ENCODE results near the gene HHIP.
A peak's percentile ranks its signal among the peaks of the same experiment; 100 is the strongest.

The HHIP gene

DNA sequence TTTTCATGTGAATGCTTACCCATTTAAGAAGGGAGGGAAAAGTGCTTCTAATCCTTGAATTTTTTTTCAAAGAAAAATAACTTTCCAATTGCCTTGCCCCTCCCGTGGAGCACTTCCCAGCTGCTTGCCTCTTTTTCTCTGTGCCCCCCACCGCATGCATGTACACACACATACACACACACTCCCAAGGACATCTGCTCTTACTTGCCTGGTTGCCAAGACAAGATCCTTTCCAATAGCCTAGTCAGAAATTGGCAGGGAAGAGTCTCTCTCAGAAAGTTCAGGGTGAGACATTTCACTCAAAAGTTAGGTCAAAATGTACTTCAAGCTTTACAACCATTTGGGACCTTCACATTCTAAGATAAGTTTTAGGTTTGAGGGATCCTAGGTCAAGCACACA is 10.9 kb downstream of the HHIP start:
- DNase-seq (ENCODE audit: low spot score), result no peak

DNA sequence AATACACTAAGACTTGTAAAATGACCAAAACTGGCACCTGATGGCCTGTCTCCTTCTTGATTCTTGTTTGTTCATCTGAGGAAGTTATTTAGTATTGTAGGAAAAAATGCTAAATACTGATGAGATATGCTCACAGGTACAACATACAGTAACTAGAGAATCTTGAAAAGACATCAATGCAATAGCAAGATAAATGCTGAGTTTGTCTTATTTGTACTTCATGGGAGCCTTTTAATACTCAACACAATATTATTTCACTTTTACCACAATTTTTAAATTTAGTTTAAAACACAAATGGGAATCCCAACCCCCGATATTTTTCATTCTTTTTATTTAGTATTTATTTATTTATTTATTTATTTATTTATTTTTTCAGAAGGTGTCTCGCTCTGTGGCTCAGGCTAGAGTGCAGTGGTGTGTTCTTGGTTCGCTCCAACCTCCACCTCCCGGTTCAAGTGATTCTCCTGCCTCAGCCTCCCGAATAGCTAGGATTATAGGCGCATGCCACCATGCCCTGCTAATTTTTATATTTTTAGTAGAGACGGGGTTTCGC is 12.1 kb downstream of the HHIP start:
- DNase-seq (ENCODE audit: low spot score), result no peak

DNA sequence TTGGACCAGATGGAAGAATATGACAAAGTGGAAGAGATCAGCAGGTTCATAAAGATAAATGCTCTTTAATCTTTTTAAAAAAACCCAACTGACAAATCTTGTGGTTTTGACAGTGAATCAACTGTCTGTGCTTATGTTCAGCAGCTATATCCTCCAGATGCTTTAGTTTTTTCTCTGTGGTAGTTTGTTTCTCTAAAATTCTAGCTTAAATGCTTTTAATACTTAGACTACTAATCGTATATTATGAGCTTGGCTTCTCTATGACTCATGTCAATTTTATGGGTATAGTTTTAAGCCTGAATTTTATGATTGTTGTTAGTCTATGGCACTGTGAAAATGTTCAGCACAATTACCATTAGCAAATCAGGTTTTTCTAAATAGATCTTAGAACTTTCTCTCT is 12.9 kb downstream of the HHIP start:
- DNase-seq (ENCODE audit: low spot score), result no peak

DNA sequence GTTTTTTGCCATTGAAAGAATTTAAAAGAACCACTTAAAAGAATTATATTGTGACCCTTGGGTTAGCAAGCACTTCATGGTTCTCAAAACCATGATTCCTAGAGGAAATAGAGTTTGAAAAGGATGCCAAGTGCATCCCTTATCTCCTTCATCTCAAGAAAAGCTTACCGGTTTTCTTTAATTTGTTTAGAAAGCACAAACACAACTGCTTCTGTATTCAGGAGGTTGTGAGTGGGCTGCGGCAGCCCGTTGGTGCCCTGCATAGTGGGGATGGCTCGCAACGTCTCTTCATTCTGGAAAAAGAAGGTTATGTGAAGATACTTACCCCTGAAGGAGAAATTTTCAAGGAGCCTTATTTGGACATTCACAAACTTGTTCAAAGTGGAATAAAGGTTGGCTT is 13.5 kb downstream of the HHIP start:
- no peak for DNase-seq (ENCODE audit: low spot score)

DNA sequence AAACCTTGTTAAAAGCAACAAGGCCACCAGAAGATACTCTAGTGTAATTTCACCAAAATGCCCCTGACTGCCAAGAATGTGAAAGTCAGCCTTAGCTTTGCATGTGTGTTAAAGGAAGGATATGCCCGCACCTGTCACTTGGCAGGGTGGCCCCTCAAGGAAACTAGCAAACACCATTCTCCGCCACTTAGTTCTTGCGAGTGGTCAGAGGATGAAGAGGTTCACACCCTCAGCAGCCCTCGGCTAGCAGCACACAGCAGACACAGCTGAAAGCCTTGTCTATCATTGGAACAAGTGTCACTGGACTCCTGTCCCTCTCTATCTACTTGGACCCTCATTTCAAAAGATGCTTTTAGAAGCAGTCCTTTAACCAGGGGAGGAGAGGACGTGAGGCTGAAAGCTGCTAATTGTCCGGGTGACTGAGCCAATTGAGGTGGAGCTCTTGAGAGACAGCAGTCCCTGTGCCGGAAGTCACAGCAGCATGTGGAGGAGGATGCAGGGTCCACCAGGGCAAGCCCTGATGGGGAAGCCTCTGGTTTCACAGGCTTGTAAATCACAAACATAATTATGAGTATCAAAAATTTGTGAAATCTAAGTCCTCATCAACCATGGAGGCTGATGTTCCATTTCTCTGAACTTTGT is 18.0 kb downstream of the HHIP start:
- no peak for DNase-seq (ENCODE audit: low spot score)

DNA sequence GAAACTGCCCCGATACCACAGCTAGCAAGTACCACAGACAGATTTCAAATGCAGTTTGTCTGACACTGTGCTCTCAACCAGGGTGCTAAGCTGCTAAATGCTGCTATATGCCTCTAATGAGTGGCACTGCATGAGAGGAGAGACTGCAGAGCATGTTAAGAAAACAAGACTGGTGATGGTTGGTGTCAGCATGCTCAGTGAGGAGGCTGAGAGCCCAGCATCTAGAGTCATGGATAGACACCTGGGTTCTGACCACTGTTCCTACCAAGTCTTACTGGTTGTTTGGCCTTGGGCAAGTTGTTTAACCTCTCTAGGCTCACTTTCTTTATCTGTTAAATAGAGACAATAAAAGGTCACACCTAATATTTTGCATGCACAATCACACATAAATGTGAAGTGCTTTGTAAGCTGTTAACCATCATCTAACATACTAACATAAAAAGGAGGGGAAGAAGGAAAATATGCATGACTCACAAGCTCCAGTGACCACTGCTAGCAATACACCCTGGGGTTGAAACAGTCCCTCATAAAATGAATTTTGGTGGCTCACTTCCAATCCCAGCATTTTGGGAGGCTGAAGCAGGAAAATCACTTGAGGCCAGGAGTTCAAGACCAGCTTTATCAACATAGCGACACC is 20.7 kb downstream of the HHIP start:
- DNase-seq (ENCODE audit: low spot score), result peak; percentile 36

DNA sequence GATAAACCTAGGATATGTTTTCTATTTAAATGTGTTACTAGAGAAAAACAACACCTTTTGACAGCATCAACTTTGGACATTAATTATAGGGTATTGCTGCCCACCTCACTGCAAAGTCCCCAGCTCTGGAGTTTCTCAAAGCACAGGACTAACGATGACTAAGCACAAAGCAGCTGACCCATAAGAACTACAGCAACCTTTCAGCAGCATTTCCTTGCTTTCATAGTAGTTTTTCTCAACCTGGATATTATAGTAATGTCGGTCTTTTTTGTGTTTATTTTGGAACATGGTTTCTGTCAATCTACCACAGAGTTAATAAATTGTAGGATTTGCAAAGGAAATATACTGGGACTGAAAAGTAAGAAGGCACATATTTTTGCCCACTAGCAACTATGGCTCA is 21.5 kb downstream of the HHIP start:
- no peak for DNase-seq (ENCODE audit: low spot score)

DNA sequence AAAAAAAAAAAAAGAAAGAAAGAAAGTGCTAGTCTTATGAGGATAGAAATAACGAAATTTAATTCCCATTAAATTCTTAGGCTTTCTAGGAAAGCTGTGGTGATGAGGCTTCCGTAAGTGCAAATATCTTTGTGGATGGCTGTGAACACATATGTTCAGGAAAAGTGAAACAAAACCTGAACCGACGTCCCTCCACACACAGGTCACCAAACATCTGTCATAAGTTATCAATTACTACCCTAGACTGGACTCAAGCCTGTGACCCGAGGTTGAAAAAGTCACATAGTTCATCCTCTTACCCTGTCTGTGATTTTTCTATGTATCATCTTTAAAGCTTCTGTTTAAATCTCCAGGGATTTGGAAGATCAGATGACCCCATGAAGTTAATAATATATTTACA is 24.8 kb downstream of the HHIP start:
- no peak for DNase-seq (ENCODE audit: low spot score)

DNA sequence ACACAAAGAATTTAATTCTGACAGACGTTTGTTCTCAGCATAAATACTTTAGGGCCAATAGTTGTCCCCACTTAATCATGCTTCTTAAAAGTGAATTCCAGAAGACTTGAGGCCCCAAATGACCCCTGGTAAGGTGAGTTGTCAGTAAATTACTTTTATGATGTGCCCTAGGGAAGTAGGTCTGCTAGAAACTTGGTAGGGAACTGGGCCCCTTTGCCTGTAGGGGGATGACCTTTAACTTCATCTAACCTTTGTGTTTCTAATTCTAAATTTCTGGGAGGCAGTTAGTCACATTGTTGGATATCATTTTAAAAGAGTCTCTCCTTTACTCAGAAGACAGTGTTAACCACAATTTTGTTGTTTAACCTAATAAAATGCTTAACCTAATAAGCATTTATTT is 28.8 kb downstream of the HHIP start:
- DNase-seq (ENCODE audit: low spot score), result no peak

DNA sequence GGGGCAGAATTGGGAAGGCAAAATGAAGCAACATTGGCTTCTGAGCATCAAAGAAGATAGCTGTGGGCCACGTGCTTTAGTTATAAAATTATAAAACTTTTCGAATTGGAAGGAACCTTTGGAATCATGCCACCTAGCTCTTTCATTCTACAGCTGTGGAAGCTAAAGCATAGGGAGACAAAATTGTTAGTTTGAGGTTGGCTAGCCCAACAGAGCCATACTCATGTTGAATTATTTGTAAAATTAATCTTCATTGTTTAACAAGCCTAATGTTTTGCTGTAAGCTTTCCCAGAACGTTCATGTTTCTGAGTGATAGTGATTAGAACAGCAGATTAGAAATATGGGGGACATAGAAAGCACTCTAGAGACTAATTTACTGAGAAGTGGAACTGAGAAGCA is 35.9 kb downstream of the HHIP start:
- no peak for DNase-seq (ENCODE audit: low spot score)

DNA sequence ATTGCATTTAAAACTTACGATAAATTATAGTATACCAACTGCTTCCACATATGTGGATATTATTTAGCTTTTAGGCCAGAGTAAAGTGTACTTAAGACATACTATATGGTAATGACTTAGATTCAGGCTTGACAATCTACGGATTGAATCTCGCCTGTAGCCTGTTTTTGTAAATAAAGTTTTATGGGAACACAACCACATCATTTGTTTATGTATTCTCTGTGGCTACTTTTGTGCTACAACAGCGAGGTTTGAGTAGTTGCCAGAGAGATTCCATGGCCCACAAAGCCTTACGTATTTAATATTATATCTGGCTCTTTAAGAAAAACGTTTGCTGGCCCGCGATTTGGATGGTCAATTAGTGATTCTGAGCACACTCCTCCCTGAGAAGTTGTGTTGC is 37.6 kb downstream of the HHIP start:
- DNase-seq (ENCODE audit: low spot score), result no peak

DNA sequence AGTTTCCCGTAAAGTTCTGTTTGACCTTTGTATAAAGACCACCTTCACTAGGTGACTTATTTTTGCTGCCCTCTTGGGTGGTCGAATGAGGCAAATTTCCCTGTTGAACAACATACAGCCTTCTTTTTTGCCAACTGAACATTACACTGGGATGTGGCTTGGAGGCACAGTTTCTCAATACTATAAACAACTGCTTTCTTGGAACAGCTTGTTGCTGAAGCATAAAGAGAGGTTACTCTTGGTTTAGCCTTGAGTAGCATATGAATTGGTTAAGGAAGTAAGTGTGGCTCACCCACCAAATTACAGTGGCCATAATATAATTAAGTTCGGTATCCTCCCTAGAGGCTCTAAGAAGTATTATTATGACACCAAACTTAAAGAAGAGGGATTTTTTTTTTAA is 40.0 kb downstream of the HHIP start:
- no peak for DNase-seq (ENCODE audit: low spot score)

DNA sequence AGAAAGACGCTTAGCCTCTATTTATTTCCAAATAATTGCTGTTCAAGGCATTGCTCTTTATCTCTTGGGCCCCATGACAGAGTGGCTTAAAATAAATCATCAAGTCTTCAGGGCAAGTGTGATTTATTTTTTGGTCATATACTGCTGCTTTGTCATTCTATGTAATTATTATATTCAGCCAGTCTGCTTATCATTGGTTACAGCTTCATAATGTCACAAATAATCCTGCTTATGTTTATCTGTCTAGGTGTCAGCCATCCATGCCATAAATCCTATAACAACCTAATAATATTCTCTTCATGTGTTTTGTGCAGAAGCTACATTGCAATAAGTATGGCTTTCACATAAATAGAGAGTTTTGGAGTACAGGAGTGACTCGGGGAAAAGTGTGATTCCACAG is 41.0 kb downstream of the HHIP start:
- no peak for DNase-seq (ENCODE audit: low spot score)

DNA sequence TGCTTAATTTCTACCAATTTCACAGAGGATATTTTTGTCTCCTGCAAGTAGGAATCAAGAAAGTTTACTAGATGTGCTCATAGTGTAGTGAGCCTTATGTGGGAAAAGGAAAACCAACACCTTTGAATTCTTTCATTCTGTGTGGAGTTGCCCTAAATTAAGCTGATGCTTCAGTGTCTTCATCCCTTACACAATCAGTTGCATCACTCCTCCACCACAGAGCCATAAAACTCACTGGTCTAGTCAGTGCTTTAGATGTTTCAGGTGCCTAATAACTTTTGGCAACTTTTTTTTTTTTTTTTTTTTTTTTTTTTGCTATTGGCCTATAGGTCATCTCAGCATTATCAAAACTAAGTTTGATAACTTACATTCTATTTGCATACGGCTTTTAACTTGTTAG is 41.5 kb downstream of the HHIP start:
- no peak for DNase-seq (ENCODE audit: low spot score)

DNA sequence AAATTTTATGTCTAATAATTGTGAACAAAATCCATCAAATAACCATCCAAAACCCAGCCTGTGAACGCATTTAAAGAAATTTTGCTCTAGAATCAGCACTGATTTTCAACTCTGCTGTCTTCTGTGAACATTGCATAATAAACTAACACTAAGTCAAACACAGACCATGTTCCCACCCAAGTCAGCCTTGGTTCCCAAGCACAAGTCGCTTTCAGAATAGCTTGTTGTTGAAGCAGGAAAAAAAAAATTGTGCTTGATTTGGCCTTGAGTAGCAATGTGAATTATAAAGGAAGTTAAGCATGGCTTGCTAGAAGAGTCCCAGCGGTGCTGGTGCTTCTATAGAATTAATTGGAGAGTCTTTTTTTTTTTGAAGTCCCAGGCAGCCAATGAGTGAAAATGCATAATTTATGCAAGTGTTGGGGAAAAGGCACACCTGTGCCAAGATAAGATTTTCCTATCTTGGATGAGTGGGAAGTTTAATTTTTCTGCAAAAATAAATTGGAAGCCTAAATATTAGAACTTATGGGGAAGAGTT is 42.1 kb downstream of the HHIP start:
- no peak for DNase-seq (ENCODE audit: low spot score)

DNA sequence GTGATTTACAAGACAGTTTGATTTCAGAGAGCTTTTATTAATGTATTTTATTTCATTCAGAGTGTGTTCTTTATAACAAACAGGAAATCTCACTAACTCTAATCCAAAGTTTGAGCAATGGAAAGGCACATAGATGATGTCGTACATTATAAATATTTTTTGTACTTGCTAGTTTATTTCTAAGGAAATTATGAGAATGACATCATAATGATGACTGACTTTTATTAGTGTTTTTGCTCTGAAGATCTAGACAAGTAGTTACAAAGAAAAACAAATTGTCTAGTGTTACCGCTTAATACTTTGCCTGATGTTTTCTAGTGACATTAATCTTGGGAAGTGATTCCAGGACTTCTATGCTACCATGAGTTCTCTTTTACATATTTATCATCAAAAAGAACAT is 43.2 kb downstream of the HHIP start:
- no peak for DNase-seq (ENCODE audit: low spot score)

DNA sequence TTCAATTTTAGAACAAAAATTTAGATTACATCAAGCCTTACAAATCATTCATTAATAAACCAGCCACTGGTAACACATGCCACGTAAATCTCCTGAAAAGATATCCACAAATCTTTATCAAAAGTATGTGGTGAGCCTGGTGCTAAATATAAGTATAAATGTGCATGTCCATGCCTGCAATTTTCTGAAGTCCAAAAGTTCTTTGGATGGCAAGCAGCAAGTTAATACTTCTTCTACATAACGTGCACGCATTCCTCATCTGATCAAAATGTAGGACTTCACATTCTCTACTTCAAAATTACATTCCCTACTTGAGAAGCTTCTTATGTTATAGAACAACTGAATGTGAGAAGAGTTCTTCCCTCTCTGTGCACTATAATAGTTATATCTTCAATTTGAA is 49.8 kb downstream of the HHIP start:
- DNase-seq (ENCODE audit: low spot score), result no peak

DNA sequence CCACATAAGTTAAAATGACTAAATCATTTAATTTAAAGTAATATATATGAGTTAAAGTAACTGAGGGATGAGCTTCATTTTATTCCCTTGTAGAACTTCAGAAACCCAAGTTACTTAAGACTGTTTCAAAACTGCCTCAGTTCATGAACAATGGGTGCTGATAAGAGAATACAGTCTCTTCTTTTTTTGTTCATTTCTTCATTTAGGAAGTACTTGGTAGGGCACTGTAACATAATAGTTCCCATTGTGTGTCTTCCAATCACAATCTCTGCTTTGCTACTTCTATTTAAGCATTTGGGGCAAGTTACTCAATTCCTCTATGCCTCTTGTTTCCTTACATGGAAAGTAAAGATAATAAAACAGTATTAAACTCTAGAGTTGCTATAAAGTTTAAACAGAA is 50.4 kb downstream of the HHIP start:
- no peak for DNase-seq (ENCODE audit: low spot score)

DNA sequence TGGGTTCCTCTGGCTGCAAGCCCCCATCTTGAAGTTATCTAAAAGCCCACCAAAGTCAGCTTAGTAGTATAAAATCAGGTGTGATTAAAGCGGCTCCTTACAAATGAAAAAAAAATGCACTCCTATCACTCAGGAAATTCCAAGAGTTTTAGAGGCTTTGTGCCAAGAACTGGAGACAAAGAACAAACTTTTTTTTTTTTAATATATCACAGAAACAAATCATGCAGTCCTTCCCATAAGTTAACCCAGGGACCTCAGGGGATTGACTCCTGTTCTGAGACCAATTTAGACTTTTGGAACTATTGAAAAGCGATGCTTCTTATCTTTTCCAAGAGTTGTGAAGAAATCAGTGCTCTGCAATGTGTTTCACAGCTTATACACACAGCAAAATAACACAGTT is 53.6 kb downstream of the HHIP start:
- DNase-seq (ENCODE audit: low spot score), result no peak

DNA sequence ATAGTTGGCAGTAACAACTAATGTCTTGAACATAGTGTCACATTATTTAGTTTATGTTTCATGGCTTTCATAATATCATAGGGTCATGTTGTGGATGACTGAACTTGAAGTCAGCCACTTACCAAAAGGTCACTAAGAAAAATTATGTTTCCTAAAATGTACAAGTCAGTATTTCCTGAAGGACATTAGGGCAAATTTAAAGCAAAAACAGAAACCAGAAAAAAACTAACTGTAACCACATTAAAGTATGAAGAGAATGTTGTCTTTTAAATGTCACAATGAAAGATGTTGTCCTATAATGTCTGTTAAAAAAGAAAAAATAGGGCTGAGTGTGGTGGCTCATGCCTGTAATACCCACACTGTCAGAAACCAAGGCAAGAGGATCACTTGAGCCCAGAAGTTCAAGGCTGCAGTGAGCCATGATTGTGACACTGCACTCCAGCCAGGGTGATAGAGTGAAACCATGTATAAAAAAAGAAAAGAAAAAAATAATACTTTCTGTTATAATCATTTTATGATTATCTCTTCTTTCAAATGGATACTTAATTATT is 55.8 kb downstream of the HHIP start:
- DNase-seq (ENCODE audit: low spot score), result no peak

DNA sequence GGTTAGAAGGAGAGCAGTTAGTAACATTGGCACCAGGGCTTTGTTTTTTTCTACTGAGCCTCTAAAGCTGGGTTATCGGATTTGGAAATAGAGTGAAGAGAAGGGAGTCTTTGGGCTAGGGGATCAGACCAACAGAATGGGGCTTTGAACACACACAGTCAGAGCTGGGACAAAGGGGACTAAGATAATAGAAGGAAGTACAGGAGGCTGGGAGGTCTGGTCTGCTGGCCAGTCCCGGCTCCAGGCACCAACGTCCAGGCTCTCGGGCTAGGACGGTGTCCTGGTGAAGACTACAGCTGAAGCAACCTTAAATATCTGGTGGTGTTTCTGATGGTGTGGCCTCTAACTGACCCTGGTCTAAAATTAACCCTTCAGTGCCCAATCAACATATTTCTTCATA is 57.5 kb downstream of the HHIP start:
- no peak for DNase-seq (ENCODE audit: low spot score)

DNA sequence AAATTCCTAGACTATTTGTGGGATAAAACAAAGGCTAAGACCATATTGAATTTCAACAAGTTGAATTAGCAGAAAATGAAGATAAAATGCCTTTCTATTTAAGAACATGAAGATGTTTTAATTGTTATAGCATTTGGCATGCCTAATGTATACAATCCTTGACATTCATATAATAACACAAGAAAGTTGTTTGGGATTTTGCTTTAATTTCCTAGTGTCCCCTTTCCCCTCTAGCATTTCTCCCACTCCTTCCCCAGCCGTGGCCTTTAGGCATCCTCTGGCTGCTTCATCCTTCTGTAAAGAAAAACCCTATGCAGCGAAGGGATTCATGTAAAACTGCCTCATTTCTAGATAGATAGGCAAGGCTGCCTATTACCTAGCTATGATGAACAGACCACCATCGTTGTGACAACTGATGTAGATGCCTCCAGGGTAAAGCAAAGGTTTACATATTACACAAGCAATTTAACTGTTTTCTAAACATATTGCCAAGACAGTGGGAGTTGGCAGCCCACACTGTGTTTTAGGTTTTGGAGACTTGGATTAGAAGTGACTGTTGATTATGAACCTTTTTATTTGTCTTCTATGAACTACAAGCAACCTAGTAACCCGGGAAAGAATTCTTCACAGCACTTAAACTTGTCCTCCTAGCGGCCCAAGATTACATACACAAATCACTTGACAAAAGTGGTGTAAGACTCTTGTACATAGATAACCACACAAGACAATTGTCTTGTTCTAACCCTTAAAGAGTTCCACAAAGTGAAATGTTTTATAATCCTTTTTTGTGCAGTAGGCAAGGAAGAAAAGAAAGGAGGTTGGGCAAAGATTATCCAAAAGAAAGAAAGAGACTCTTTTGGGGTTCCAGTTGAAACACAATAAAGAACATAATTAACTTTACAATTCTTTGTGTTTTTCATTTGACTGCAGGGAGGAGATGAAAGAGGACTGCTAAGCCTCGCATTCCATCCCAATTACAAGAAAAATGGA is 59.9 kb downstream of the HHIP start:
- DNase-seq (ENCODE audit: low spot score), result no peak
